ENCODE results near the gene CACNG6.

DNA sequence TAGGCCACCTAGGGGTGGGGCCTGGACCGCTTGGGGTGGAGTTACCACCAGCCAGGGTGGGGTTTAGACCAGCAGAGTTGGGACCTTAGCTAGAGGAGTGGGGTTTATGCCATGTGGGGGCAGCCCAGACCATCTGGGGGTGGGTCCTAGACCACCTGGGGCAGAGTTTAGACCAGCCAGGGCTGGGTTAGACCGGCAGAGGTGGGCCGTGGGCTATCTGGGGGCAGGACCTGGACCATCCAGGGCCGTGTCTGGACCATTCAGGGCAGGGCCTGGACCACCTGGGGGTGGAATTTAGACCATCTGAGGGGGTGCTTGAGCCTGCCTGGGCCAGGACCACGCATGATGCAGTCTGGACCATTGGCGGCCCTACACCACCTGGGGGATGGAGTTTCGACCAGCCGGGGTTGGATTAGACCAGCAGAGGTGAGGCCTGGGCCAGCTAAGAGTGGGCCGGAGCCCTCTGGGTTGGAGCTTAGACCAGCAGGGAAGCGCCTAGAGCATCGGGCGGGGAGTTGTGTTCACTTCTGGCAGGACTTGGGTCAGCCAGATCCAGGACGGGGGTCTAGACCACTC lies 10.0 kb upstream of the CACNG6 start:
- TF ChIP-seq POLR2A (IDR thresholded peaks at IDR 0.05): no peak
- TF ChIP-seq, protein P1, sequence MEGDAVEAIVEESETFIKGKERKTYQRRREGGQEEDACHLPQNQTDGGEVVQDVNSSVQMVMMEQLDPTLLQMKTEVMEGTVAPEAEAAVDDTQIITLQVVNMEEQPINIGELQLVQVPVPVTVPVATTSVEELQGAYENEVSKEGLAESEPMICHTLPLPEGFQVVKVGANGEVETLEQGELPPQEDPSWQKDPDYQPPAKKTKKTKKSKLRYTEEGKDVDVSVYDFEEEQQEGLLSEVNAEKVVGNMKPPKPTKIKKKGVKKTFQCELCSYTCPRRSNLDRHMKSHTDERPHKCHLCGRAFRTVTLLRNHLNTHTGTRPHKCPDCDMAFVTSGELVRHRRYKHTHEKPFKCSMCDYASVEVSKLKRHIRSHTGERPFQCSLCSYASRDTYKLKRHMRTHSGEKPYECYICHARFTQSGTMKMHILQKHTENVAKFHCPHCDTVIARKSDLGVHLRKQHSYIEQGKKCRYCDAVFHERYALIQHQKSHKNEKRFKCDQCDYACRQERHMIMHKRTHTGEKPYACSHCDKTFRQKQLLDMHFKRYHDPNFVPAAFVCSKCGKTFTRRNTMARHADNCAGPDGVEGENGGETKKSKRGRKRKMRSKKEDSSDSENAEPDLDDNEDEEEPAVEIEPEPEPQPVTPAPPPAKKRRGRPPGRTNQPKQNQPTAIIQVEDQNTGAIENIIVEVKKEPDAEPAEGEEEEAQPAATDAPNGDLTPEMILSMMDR (IDR thresholded peaks at IDR 0.05 in 8 of 11, conservative IDR thresholded peaks at IDR 0.05 in 3 of 11): no peak
